Activated CD4-positive, alpha-beta T cell treated with anti-CD3 and anti-CD28 coated beads for 48 hours (primary cell): Measurements from ENCODE around the gene C10orf95.
"Not testable (repeated sequence)": the region's sequence is repeated elsewhere in the genome, so short reads cannot be mapped to it uniquely, and the experiment has no call there.

Source experiments
- DNase-seq: peaks from one replicate; pipeline ENCODE4 v3.0.0-alpha.2; 2020

Gene C10orf95, protein sequence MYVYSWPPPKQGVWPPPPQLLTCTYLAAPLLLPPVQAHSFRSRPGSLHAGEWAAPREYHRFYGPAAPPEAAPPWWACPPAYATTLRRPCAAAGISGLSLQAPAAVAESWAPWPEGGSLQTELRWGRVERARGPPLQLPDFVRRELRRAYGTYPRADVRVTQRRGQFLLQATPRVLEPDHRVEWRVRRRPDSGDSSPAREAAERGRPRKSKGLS

DNA sequence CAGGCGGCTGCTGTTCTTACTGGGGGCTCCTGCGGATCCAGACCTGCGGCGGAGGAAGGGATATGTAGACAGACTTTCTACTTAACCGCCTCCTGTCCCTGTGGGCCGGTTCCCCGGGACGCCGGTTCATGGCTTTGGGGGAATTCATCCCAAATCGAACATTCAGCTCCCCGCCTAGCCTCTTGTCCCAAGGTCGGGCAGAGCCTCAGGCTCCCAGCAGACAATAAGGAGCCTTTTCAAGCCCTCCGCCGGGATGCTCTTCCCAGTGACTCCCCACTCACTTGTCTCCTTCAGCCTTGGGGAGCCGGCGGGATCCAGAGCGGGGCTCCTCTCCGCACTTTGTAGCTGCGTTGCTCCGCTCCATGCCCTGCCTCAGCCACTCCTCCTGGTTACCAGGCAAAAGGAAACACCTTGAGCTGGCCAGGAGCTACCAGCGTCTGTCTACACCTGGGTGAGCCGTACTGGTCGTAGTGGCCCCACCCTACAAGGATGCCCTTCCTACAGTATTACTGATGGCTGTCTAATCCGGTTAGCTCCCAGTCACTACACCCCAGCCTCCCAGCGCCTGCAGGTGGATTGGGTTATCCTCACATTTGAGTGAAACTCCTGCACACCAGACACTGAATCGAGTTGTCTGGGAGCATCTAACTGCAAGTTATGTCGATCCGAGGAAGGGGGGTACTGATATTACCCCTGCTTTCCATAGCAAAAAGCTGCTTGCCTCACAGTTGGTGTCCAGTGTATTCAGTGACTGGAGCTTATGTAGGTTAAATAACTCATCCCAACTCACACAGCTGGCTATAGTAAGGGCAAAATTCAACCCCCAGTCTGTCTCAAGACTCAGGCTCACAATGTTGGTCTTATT is at the start of gene C10orf95:
Gene C10orf95, minus strand, starts transcription at position 439 of the 865 bp plus-strand sequence. CDS start 450 bp downstream, outside the sequence.
- DNase-seq, result no peak

DNA sequence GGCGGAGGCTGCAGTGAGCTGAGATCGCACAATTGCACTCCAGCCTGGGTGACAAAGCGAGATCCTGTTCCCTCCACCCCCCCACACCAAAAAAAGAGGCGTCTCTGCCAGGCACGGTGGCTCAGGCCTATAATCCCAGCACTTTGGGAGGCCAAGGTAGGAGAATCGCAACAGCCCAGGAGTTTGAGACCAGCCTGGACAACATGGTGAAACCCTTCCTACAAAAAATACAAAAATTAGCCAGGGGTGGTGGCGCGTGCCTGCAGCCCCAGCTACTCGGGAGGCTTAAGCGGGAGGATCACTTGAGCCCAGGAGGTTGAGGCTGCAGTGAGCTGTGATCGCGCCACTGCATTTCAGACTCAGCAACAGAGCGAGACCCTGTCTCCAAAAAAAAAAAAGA is 49.3 kb upstream of the C10orf95 start:
- DNase-seq, result not testable (repeated sequence)

DNA sequence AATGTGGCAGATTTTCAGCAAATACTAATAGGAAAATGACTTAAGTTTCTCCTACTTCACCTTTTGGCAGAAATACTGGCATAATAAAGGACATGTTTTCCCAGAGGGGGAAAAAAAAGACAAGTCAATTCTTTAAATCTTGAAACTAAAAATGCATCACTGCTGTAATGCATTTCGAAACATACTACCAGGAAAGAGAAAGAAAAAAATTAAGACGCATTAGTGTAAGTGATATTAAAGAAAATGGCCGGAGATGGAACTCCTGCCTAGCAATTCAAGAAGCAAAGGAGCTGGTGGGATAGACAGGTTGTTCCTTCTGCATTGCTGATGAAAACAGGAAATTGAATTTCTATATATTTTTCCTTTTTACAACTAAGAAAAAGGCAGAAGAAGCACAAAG is 48.0 kb upstream of the C10orf95 start:
- no peak for DNase-seq

DNA sequence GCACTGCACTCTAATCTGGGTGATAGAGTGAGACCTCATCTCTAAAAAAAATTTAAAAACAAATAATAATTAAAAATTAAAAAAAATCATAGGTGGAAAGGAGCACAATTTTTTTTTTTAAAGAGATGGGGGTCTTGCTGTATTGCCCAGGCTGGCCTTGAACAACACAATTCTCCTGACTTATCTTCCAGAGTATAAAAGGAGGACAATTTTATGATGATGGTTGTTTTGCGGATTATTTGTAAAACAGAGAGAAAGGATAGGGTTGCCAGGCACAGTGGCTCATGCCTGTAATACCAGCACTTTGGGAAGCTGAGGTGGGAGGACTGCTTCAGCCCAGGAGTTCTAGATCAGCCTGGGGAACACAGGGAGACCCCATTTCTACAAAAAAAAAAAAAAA is 46.2 kb upstream of the C10orf95 start:
- no peak for DNase-seq

DNA sequence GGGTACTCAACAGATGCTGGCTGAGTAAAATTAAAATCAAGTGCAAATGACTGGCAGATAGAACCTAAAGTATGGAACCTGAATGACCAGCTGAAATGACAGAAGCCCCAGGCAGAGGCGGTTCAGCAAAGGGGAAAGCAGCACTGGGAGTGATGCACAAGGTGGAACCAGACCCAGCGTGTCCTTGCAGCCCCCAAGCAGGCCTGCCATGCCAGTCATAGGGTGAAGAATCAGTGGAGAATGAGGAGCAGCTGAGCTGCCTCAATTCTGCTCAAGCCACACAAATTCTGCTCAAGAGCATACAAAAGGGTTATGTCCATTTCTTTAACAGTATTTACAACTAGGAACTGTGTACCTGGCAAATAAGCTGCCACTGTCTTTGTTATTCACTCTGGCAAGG is 42.4 kb upstream of the C10orf95 start:
- no peak for DNase-seq

DNA sequence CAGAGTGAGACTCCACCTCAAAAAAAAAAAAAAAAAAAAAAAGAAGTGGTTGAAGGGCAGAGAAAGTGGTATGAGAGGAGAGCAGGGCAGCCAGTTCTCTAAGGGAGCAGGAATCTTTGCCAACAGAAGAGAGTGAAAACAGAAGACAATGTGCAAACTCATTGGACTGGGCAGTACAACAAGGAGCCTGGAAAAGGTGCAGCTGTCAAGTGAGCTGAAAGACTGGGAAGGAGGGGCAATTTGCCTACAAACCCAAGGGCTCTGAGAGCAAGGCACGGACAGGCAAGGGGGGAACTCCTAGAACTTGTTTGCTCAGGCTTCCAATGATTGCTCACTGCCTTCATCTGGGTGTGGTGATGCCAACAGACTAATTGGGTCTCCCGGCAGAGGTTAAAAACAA is 41.6 kb upstream of the C10orf95 start:
- DNase-seq, result no peak

DNA sequence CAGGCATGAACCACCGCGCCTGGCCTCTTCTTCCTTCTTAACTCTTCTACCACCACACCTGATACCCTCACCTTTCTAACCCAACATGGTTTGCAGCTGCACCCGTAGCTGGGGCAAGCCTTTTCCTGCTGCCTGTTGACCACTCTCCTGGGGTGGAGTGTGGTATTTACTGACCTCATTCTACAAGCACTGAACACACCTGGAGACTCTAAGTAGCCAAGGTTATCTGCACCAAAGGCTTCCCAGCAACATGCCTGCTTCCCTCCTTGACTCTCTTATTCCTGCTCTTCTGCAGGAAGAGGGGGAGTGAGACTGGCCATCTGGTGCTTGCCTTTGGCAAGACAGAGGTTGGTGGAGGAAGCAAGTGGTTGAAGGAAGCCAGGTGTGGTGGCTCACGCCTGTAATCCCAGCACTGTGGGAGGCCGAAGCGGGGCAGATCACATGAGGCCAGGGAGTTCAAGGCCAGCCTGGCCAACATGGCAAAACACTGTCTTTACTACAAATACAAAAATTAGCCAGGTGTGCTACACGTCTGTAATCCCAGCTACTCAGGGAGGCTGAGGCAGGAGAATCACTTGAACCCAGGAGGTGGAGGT is 41.1 kb upstream of the C10orf95 start:
- no peak for DNase-seq

DNA sequence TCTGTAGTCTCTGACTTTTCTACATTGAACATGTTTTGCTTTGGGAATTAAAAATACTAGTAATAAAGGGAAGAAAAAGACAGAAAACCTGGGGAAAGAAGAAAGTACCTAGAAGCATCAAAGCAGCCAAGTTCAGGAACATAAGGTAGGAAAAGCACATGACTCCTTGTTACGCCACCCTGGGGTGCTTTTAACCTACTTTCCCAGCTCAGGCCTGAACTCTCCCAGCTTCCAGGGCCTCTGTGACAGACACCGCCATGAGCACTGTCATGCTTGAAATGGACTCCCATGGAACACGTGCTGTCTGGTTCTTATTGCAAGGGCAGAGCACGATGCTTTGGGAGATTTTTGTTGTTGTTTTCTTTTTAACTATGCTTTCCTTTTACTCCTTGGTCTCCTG is 39.8 kb upstream of the C10orf95 start:
- DNase-seq, result no peak

DNA sequence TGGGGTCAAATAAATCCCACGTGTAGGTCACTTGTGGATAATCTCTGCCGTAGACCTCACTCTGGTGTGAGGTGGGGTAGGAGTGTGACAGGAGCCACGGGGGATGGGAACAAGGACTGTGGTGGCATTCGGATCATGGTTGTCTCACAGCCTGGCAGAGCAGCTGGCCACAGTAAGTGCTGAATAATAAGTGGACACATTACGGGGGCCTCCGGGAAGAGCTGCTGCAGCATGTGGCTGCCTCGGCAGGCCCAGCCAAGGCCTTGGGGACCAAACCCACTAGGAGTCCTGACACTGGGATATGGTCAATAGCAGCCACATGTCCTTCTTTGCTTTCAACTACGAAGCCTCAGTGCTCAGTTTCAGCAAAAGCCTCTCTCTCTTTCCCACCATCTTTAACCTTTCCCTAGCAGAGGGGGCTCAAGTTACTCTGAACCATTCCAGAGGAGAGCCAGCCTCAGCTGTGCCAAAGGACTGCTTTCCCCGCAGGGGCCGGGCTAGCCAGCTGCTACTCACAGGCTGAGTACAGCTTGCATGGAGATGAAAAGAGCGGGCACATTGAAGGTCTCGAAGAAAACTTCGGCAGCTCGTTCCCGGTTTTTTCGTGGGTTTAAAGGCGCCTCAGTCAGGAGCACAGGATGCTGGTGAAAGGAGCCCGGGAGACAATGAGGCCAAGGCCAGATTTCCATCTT is 33.9 kb upstream of the C10orf95 start:
- DNase-seq, result no peak

DNA sequence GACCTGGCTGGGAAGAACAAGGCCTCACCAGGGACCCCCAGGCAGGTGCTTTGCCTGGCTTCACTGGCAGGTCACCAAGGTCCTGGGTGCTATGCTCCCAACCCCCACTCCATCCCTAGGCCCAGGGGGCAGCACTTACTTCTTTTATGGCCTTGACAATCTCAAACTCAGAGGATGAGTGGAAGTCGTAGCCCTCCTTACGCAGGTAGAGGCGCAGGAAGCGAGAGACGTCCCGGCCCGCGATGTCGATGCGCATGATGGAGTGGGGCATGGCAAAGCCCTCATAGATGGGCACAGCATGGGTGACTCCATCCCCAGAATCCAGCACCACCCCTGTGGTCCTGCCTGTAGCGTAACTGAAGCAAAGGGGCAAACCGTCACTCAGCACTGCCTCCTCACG is 32.7 kb upstream of the C10orf95 start:
- DNase-seq, result no peak

DNA sequence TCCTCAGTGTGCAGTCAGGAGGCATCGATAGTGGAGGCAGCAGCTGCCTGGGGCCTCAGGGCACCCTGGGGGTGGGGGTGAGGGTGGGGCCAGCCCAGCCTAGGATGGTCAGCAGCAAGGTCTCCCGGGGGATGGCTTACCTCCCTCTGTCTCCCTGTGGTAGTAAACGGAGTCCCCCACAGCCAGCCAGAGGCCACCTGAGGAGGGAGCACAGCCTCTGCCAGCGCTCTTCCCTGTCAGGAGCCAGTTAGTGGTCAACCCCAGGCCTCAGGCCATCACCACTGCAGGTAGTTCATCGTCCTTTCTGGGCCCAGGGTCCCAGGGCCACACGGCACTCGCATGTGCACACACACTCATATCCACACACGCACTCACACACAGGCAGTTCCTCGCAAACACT is 29.1 kb upstream of the C10orf95 start:
- no peak for DNase-seq

DNA sequence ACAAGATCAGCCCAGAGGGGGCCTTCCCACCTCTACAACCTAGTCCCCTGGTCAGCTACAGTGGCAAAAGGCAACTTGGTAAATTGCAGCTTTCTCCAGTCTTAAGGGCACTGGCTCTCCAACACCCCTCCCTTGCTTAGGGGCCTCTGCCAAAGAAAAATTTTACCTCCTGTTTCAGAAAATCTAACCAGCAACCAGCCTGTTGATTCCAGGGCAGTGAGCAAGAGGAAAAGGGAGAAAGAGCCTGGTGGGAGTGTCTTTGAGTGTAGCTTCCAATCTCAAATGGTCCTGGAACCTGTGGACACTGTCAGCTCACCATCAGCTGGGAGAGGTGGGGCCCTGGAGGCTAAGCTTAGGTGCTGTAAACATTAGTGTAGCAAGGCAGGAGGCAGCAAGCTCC is 28.3 kb upstream of the C10orf95 start:
- no peak for DNase-seq

DNA sequence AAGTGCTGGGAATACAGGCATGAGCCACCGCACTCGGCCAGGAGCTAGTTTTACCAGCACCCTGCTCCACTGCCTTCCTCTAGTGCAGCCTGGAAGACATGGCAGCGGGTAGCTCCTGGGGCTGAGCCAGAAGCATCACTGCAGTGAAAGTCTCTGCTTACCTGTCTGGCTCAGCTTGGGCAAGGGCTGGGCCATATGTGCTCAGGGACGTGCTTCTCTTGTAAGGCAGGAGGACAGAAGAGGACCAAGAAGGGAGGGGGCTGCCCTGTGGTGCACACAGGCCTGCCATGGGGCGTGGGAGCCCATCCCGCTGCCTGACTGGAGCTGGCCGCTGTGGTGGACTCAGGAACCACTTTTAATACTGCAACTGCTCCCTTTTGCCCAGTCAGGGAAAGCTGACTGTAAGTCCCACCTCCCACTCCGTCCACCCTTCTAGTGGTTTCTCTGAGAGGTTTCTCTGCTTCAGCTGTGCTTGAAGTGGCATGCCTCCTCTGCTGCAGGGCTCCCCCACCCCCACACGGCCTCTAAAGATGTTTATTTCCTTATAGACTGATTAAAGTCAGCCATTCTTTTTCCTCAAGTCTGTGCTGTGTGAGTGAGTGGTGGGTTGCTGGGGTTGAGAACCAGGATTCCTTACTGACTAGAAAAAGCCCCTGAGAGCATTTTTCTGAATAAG is 25.3 kb upstream of the C10orf95 start:
- DNase-seq, result no peak

DNA sequence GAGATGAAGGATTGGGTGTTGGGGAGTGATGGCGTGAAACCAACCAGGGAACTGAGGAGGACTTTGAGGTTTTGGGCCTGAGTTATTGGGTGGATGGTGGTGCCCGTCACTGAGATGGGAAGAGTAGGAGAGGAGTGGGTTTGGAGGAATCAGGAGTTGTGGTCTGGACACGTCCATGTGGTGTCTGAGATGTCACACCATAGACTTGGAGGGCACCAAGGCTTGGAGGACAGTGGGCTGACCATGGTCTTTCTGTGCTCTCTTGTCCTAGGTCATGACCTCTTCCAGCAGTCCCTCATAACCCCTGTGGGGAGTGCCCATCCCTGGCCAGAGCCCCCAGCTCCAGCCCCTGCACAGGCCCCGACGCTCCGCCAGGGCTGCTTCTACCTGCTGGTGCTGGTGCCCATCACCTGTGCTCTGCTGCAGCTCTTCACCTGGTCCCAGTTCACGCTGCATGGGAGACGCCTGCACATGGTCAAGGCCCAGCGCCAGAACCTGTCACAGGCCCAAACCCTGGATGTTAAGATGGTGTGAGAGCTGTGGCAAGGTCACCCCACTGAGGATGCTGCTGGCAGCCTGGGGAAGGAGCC is 24.2 kb upstream of the C10orf95 start:
- DNase-seq, result no peak

DNA sequence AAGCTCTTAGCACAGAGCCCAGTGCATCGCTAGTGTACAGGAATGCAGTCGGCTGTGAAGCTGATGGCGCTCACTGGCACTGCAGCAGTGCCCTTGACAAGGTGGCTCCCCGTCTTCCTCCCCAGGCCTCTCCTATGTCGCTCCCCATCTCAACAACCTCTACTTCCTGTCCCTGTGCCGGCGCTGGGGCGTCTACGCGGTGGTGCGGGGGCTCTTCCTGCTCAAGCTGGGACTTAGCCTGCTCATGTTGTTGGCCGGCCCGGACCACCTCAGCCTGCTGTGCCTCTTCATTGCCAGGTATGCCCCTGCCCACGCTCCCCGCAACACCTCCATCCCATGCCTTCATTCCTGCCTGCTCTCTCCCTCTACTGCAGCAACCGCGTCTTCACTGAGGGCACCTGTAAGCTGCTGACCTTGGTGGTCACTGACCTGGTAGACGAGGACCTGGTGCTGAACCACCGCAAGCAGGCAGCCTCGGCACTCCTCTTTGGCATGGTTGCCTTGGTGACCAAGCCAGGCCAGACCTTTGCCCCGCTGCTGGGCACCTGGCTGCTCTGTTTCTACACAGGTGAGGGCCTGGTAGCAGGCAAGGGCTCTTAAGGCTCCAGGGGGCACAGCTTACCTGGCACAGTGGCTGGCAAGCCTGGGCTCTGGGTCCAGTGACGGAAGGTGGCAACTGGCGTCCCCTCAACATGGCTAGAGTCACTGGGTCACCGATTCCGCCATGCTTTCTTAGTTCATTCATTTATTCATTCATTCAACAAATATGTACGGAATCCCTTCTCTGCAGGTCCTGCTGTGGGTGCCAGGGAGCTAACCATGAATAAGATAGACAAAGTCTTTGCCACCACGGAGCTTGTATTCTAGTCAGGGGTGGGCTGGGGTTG is 22.3 kb upstream of the C10orf95 start:
- no peak for DNase-seq

DNA sequence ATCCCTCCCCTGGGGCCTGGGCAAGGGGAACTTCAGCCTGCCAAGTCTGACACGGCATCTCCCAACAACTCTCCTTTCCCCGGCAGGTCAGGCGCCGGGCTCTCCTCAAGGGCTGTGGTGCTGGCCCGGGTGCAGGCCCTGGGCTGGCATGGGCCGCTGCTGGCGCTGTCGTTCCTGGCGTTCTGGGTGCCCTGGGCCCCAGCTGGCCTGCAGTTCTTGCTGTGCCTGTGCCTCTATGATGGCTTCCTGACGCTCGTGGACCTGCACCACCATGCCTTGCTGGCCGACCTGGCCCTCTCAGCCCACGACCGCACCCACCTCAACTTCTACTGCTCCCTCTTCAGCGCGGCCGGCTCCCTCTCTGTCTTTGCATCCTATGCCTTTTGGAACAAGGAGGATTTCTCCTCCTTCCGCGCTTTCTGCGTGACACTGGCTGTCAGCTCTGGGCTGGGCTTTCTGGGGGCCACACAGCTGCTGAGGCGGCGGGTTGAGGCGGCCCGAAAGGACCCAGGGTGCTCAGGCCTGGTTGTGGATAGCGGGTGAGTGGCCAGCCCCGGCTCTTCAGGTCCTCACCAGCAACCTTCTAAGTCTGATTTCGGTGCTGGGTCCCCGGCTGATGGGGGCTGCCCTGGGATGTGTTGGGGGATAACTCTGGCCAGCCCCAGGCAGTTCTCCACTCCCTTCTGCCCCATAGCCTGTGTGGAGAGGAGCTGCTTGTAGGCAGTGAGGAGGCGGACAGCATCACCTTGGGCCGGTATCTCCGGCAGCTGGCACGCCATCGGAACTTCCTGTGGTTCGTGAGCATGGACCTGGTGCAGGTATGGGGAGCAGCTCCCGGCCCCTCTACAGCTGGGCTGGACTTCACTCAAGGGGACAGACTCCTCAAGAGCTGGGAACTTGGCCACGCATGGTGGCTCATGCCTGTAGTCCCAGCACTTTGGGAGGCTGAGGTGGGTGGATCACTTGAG is 19.5 kb upstream of the C10orf95 start:
- DNase-seq, result no peak

DNA sequence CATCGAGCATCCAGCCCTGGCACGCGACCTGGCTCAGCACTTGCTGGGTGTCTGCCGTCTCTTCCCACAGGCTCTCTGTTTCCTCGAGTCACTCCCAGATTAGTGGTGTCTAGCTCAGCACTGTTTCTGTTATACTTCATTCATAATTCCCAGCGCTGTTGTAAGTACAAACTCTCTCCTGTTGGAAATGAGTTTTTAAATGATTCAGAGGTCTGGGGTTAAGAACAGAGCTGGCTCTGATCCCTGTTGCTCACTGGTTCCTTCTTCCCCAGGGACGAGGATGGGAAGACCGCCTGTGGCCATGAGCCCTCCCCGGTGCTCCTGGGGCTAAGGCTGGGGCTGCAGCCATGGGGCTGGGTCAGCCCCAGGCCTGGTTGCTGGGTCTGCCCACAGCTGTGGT is 17.3 kb upstream of the C10orf95 start:
- no peak for DNase-seq

DNA sequence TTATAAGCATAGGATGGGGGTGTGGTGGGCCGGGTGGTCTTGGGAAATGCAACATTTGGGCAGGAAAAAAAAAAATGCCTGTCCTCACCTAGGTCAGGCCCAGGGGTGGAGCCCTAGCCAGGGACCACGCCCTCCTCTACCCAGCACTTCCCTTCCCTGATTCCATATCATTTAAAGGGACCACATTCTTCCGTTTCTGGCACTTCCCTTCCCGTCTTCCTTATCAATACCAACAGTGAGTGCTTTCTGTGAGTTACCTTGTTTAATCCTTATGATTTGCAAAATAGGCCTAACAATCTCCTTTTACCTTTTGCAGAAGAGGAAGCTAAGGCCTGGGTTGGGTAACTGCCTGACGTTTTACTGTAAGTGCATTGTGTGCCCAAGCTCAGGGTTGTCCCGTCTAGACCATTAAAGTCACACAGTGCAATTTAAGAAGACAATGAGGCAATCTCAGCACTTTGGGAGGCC is 16.7 kb upstream of the C10orf95 start:
- DNase-seq, result no peak

DNA sequence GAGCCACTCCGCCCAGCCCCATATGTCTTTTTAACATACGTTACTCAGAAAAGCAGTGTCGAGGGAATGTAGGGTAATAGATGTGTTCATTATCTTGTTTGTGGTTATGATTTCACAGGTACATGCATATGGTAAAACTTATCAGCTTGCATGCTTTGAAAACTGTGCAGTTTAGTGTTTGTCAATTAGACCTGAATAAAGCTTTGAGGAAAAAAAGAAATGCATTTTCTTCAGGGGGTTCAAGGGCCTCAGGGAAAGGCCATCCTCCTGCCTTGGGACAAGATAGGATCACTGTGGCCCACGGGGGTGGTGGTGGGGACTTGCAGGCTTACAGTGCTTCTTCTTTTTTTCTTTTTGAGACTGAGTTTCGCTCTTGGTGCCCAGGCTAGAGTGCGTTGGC is 16.0 kb upstream of the C10orf95 start:
- no peak for DNase-seq

DNA sequence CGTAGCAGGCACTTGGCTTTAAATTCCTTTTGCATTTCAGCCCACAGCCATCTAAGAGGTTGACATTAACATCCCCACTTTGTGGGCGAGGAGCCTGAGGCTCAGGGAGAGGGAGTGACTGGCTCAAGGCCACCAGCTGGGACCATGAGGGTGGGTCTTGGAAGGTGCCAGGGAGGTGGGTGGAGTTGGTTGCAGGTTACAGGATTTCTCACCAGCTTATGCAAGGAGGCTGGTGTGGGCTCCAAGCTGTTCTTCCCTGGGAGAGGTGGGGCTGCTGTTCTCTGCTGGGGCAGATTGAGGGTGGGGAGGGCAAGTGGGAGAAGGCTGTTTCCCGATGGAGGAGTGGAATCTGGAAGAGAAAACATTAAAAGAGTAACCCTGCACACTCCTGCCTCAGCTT is 14.1 kb upstream of the C10orf95 start:
- no peak for DNase-seq
